GM18519 (cell line): ENCODE measurements around the gene MLANA.
"Not testable (repeated sequence)": the region's sequence is repeated elsewhere in the genome, so short reads cannot be mapped to it uniquely, and the experiment has no call there.

ENCODE experiments used
- ATAC-seq: cut with Tn5 transposase; IDR thresholded peaks from one replicate; pipeline ENCODE4 v1.9.1; 2021; ENCODE audit warnings: mild to moderate bottlenecking, moderate library complexity; ENCODE audit not compliant: unreplicated experiment, low FRiP score

The MLANA gene

DNA sequence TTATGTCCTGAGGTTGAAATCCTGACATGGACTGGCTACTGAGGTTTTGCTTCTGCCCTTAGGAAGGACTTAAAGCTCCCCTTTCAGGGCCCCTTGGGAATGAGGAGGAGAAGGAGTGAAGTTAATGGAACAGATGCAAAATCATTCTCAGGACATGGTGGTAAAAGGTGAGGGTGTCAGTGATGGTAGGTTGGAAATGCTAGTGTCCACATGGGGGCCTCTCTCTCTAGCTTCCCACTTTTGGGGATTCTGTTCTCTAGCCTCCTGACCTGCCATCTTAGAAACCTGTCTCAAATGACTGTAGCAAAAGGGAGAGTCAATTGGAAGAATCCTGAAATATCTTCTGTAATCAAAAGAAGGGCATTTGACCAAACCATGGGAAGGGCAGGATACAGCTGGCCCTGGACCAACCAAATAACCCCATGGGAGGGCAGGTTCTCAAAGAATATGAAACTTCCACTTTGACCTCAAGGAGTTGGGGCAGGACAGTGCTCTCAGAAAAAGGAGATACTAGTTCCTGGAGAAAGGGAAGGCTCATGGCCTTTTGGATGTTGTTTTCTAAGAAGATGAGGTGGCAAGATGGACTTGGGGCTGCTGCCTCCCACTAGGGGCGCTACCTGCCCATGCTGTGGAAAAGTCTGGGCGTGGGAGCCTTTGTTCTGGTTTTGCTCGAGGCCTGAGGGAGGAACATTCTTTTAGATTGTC lies 21.2 kb upstream of the MLANA start:
- ATAC-seq, result no peak

DNA sequence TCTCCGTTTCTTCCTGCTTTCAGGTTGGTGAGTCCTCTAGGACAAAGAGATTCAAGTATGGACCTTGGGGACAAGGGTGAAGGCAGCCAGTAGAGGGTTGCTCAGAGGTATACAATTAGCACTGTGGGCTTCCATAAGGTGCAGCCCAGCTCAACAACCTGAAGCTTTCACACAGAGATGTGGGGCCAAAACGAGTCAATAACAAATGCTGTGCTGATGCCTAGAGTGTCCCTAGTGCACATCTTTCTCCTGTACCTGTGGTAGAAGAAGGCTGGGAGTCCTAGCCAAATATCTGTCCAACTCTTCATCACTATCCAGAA lies 20.7 kb upstream of the MLANA start:
- ATAC-seq, result no peak

DNA sequence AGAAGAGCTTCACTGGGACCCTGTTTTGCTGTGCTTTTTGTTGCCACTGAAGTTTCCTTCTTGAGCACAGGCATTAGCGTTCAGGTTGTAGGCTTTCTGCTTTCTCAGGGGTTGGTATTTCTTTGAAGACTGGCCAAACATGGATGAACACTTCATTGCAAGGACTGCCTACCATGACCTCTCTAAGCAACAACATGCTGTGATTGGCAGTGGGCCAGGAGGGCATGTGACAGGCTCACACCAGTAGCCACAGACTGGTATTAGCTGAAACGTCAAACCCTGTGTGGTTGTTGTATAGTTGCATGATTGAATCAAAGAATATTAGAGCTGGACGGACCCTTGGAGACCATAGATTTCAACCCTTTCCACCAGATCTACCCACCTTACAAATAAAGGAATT lies 20.0 kb upstream of the MLANA start:
- no peak for ATAC-seq

DNA sequence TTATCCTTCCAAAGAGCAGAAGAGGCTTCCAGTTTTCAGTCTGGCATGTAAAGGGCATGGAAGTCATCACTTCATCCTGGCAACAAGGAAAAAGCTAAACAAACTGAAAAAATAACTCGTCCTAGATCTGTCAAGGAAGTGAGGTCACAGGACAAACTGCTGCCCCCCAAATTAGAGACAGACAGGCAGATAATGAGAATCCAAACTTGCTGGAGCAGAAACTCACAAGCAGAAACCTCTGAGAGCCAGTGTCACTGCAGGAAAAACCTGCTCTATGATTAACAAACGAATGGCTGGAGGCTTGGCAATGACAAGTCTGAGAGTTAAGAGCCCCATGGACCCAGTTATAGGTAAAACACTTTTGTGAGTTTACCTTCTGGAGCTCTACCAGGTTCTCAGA lies 18.9 kb upstream of the MLANA start:
- ATAC-seq, result no peak

DNA sequence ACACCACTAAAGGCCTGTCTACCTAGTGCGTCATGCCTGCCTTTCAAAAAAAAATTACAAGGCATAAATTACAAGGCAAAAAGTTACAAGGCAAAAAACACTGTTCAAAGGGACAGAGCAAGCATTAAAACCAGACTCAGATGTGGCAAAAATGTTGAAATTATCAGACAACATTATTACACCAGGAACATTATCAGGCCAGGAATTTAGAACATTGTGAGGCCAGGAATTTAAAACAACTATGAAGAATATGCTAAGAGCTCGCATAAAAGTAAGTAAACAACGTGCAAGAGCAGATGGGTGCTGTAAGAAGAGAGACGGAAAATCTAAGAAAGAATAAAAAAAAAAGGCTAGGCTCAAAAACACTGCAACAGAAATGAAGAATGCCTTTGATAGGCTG lies 18.2 kb upstream of the MLANA start:
- no peak for ATAC-seq

DNA sequence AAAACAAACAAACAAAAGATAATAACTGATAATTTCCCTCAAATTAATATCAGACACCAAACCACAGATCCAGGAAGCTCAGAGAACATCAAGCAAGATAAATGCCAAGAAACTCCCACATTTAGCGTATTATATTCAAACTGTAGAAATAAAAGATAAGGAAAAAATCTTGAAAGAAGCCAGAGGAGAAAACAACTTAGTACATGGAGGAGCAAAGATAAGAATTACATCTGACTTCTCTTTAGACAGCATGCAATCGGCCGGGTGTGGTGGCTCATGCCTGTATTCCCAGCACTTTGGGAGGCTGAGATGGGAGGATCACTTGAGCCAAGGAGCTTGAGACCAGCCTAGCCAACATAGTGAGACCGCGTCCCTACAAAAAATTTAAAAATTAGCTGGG lies 17.2 kb upstream of the MLANA start:
- ATAC-seq, result no peak

DNA sequence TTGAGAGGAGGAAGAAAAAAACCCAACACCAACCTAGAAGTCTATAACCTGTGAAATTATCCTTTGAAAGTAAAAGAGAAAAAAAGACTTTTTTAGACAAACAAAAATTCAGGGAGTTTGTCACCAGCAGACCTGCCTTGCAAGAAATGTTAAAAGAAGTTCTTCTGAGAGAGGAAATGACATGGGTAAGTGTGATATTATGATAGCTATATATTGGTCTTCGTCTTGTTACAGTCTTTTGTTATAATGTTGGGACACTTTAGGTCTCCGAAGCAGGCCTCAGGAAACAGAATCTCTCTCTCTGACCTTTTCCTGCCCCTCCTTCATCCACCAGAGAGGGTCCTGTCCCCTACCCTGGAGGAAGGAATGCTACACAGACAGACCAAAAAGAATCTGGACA lies 16.6 kb upstream of the MLANA start:
- ATAC-seq, result no peak

DNA sequence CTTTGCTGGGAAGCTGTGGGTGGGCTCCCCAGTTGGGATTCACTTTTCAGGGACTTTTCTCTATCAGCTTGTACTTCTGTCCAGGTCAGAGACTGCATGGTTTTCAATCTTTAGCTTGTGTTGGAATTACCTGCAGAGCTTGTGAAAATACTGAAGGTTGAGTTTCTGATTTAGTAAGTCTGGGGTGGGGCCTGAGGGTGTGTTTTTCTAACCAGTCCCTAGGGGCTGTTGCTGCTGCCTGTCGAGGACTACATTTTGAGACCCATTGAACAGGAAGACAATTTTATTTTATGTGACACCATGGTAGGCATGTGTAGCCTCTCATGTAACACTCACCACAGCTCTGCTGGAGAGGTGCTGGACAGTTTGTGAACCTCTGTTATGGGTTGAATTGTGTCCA lies 14.7 kb upstream of the MLANA start:
- no peak for ATAC-seq

DNA sequence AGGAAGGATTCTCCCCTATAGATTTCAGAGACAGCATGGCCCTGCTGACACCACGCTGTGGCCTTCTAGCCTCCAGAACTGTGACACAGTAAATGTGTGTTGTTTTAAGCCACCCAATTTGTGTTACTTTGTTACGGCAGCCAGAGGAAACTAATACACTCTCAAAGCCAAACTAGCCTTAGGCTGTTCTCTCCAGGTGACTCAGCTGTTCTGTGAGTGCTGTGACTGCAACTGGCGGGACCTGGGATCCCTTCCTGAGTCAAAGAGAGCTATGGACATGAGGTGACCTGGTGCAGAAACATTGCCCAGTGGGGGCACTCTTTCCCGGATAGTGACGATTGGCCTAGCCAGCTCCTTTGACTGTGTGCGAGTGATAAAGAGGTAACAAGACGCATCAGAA lies 14.0 kb upstream of the MLANA start:
- no peak for ATAC-seq

DNA sequence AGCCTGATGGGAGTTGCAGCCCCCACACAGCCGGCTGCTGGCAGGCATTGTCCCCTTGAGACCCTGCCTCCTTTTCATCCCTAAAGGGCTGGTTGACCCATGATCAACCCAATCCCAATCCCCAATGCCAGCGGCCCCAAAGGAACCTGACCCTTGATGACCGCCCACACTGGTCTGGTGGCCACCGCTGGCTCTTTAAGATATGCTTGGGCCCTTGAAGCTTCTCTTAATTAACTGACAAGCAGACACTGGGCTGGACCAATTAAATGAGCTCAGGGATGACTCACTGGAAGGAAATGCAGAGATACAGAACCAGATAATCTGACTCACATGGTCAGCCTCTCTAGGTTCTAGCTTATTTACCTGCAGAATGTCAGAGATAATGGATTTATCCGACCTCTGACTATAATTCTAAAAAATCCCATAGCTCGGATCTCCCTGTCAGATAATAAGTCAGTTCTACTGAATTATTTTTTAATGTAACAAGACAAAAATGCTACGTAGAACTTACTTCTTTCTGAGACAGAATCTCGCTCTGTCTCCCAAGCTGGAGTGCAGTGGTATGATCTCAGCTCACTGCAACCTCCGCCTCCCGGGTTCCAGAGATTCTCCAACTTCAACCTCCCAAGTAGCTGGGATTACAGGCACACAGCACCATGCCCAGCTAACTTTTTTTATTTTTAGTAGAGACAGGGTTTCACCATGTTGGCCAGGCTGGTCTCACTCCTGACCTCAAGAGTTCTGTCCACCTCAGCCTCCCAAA lies 11.1 kb upstream of the MLANA start:
- no peak for ATAC-seq

DNA sequence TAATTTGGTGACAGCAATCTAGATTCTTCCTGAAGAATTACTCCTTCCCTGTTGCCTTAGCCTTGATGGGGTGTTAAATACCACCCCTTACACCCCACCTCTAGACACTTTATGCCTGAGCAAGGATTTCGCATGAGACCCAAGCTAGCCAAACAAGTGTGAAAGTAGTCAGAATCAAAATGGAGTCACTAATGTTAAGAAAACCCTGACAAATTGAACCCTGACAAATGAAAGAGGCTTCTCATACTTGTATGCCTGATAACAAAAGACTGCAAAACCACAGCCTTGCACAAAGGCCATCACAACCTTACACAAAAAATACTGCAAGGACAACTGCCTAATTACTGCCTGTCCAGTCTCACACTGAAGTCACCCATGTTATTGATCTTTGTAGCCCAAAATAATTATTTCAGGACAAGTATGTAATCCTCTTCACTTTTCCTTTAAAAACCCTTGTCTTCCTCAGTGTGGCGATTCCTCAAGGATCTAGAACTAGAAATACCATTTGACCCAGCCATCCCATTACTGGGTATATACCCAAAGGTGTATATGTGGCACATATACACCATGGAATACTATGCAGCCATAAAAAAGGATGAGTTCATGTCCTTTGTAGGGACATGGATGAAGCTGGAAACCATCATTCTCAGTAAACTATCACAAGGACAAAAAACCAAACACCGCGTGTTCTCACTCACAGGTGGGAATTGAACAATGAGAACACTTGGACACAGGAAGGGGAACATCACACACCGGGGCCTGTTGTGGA lies 8.3 kb upstream of the MLANA start:
- not testable (repeated sequence) for ATAC-seq

DNA sequence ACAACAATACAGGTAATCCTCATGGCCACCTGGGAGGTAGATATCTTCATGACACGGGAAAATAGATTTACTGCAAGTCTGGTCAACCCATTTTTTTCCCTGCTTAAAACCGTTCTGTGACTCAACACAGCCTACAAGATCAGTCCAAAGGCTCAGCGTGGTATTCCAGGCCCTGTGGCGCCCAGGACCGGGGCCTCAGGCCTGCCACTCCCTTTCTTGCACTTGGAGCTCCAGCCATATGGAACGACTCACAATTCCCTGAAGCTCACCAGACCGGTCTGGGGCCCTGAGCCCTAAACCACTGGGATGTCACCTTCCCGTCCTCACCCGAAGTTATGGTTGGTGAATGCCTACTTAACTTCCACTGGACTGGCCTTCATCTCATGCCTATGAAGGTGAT lies 6.5 kb upstream of the MLANA start:
- ATAC-seq, result no peak

DNA sequence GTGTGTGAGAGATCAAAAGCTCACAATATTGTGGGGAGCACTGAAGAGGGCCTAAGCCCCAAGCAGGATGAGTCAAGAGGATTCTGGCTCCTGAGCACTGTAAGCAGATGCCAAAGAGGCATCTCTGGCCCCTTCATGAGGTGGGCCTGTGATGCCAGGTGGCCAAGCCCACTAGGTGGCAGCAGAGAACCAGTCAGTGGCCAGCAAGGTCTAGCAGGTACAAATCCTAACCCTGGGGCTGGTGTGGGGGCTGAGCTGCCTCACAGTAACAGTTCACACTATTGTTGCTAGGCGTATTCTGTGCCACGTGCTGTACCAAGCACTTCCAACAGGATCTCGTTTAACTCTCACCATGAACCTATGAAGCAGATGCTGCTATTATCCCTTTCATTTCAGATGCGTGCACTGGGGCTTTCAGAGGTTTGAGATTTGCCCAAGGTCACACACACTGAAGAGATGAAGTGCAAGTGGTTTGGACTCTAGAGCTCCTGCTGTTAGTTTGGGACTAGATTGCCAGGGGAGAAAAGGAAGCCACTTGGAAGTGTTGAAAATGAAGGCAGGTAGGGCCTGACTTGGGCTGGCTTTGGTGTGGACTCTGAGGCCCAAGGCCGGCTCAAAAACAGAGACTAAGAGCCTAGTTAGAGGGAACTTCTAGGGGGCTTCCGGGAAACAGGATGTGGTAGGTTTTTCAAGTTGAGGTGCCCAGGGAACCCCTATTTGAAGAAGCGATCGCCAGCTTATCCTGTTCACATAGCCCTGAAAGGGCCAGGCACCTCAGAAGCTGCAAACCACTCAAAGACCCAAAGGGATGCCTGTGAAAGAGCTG lies 4.4 kb upstream of the MLANA start:
- peak; percentile 82 for ATAC-seq

DNA sequence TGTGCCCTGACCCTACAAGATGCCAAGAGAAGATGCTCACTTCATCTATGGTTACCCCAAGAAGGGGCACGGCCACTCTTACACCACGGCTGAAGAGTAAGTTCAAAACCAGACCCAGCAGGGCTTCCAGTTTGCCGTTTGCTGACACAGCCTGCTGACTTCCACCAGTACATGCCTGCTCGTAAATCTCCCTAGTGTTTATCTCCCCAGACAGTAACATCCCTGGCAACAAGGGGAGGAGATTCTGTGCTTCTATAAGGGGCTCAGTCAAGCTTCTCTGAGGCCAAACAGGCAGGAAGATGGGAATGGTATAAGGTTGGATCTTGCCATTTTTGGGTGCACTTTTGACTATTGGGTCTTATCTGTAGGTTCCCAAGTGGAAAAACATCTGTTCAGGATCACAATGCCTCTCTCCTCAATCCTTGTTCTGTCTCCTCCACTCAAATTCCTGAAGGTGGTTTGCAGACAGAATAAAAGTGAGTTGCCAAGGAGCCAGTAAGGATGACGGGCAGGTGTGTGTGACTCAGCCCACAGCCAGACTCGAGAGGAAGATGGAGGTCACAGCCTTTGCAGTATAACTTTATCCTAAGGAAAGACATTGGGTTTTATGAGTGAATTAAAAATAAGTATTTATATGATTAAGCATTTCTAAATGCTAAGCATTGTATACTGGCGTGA lies 1.9 kb downstream of the MLANA start:
- ATAC-seq, result no peak

DNA sequence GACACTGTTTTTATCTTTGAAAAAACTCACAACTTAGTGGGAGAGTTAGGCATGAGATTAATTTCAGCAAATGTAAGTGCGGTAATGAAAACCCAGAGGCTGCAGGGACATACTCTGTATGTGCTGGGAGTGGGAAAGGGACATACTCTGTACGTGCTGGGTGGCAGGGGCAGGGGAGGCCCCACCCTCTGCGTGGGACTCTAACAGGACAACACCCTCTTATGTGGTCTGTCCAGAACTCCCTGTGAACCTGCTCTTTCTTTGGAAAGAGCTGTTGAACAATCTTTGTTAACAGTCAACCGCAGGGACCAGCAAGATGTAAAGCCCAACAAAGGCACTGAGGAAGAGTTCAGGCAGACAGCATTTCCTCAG lies 2.4 kb downstream of the MLANA start:
- no peak for ATAC-seq

DNA sequence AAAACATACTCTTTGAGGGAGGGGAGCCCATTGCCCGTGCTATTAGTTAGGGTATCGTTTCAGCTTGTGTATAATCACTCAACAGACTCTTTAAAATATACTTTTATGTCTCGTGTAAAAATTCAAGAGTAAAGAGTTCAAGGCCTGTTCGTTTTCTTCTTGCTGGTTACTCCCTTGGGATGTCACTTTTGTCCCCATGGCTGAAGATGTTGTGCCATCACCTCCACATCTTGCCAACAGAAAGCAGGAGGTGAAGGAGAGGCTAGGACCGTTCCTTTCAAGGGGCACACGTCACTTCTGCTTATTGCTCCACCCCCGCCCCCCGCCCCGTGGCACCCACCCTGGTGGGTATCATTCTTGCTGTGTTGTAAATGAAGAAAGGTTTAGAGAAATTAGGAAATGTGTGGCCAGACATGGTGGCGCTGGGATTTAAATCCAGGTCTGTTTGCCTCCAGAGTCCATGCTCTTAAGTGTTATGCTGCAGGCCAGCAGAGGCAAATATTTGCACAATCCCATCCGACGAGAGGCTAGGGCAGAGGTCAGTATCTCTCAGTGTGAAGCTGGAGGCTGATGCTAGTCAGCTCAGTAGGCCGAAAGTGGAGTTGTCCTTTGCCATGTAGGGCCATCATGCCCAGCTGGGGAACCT lies 3.0 kb downstream of the MLANA start:
- no peak for ATAC-seq

DNA sequence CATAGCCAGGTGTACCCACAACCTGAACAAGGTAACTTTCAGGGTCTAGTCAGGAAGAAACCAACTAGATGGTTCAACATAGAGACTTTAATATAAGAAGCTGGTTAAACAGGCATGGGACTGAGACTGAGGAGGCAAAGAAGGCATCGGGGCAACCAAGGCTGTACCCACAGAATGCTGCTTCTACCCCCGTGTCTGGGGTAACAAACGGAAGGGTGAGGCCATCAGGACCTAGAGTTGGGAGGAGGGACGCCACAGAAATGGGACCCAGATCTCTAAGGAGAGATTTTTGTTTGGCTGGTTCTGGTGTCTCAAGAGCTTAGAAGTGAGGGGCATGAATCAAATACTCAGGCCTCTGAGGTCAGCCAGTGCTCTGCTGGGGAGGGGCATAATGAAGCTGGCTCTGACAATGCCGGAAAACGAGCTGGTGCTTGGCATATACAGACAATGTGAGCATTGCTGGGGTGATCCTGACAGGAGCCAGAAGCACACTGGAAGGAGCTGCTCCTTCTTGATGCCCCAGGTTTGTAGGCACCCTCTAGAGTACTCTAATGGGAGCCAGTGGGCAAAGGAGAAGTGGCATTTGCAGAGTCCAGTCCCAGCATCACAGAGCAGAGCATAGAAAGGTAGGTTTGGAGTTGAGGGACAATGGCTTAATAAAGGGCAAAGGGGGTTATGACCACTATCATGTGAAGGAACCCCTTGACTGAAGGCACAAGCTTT lies 3.7 kb downstream of the MLANA start:
- ATAC-seq, result no peak

DNA sequence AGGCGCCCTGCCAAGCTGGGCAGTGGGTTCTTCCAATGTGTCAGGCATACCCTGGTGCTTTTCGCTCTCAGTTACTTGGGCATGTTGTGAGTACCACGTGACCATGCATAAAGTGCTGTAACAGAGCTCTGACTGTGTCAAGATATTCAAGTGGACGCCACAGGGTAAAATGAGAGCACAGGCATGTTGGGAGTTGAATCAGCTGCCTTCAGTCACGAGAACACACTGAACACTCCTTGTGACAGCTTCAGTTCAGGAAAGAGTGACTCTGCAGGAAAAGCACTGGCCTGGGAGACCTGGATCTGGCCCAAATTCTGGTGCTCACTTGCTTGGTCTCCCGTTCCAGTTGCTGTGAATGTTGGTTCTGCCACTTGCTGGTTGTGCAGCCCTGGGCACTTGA lies 5.1 kb downstream of the MLANA start:
- no peak for ATAC-seq

DNA sequence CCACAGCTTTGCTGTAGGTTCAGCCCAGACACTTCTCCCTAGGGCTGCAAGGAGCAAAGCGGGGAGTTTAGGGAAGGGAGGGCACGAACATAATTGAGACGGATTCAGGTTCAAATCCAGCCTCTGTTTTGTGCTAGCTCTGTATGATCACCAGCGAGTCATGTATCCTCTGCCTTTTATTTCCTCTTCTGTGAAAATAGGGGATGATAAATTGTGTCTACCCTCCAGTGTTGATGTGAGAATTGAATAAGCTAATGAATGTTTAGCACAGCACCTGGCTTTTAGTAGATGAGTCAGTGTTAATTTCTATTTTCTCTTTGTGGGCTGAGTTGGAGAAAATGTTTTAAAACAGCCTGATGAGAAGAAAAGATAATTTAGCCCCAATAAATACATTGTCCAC lies 6.2 kb downstream of the MLANA start:
- ATAC-seq, result no peak
